ENCODE results near the gene GNL1. TPM values are rescaled to one million over a fixed set of nuclear protein-coding genes. Genes with fewer than 3 reads are reported as not detected.

GNL1 gene
- total and polyA plus RNA-seq, 2 of the 8 experiments (the other 6 are each of a cell fraction or from before 2014, with no cell fraction given): 42.4 to 67.8 TPM

GRCh38 chr6:30570740-30571074 lies 14.4 kb upstream of the GNL1 start (continued):
- TF ChIP-seq CHD7 (IDR thresholded peaks at IDR 0.05; ENCODE audit: insufficient replicate concordance, low read length): no peak
- no peak for TF ChIP-seq TBP (IDR thresholded peaks at IDR 0.05; ENCODE audit: low read depth, low read length)
- no peak for TF ChIP-seq SIN3A (conservative IDR thresholded peaks at IDR 0.05 in 1 of 2, IDR thresholded peaks at IDR 0.05 in 1 of 2; ENCODE audit: low read depth in 1 of 2, low read length in 2 of 2)
- TF ChIP-seq KDM1A (IDR thresholded peaks at IDR 0.05; ENCODE audit: borderline replicate concordance, low read length): no peak
- TF ChIP-seq TEAD4 (IDR thresholded peaks at IDR 0.05; ENCODE audit: low read depth, low read length): no peak
- TF ChIP-seq KDM4A (IDR thresholded peaks at IDR 0.05; ENCODE audit: low read depth, low read length, severe bottlenecking): no peak
- TF ChIP-seq MAX (IDR thresholded peaks at IDR 0.05): no peak

Data from H1 (cell line).